Measurements from ENCODE around the gene PLB1.

The PLB1 gene

DNA sequence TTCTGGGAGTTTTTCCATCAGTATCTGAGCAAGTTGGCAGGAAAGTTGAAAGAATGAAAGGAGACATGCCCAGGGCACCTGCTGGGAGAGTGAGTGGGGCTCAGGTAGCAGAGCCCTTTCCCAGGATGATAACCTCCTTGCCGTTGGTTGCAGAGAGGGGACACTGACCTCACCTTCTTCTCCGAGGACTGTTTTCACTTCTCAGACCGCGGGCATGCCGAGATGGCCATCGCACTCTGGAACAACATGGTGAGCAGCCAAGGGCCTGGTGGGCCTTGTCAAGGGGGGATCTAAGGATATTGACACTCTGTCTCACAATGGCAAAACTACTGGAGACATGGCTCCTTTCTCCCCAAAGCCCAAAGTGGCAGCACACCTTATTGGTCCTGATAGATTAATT lies 136.9 kb downstream of the PLB1 start:
- no peak for DNase-seq

DNA sequence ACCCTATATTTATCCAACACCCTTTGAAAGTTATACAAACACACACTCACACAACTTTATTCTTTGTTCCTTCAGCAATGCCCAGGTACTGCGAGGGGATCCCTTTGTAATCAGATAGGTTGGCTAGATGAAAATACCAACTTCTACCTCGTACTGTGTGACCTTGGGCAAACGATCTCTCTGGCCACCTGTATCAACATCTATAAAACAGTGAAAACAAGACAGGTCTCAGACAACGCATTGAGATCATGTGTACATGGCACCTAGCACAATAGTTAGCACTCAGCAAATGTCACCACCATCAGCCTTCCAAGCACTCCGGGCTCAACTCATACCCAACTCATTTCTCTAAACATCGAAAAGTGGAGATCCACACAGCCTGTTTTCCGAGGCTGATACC lies 137.3 kb downstream of the PLB1 start:
- no peak for DNase-seq

- DNase-seq: no peak
Measured at GRCh38 chr2:28633746-28634145, 137.9 kb downstream of the PLB1 start.

- DNase-seq: no peak
Measured at GRCh38 chr2:28635191-28635611, 139.3 kb downstream of the PLB1 start.

GRCh38 chr2:28636491-28636890 lies 140.6 kb downstream of the PLB1 start:
- DNase-seq: no peak

- no peak for DNase-seq
Measured at GRCh38 chr2:28637066-28638047, 141.5 kb downstream of the PLB1 start.

GRCh38 chr2:28638102-28638501 lies 142.2 kb downstream of the PLB1 start:
- no peak for DNase-seq

DNA sequence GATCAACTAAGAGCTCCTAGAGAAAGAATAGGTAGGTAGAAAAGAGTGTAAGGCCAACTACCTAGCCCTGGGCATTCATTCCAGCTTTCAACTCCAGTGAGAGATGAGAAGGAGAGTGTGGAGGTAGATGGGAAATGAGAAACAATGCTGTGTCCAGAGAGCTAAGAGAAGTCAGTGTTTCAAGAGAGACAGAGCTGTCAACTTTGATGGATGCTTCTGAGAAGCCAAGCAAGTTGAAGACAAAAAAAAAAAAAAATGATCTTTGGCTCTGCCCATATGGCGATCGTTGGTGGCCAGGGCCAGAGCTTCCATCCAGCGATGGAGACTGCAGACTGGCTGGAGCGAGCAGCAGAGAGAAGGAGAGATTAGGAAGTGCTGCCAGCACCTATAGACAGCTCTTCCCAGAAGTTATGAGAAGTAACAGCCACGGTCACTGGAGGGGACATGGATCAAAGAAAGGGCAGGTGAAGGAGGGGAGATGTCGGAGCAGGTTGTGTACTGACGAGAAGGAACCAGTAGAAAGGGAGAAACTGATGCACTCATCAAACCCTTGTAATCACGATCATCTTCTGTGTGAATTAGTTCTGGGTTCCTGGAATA lies 143.3 kb downstream of the PLB1 start:
- no peak for DNase-seq

DNA sequence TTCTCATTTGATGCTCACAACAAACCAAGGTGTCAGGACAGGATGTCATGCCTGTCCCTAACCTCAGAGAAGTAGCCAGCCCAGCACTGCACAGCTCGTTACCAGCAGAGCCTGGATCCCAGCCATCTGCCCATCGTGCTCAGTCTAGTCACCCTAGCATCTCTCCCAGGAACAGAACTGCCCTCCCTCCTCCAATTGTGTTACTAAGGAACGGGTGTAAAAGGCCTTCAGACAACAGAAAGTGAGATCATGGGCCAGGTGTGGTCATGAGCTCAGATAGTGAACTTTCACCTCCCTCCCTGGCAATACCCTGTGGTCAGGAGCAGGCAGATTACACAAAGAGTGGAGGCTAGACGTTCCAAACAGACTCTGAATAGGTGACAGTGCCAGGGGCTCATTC lies 144.0 kb downstream of the PLB1 start:
- no peak for DNase-seq

GRCh38 chr2:28640260-28640907 lies 144.5 kb downstream of the PLB1 start:
- DNase-seq: no peak

- no peak for DNase-seq
Measured at GRCh38 chr2:28640908-28641300, 145.0 kb downstream of the PLB1 start.

GRCh38 chr2:28642796-28643195 lies 146.9 kb downstream of the PLB1 start:
- DNase-seq: no peak

DNA sequence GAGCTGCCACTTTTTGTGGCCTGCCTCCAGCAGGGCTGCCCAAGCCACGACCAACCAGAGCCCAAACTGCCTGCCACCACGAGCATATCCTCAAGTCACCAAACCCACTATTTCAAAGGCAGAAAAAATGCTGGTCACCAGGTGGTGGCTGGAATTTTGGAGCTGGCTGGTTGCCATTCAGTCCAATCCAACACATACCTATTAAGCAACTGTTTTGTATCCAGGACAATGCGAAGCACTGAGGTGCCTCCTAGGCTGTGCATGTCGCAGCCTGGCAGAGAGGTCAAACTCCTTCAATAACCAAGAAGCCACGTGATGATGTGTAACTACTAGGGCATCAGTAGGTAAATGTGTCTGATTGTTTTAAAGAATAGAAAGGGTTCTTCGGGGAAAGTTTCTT lies 147.5 kb downstream of the PLB1 start:
- DNase-seq: no peak

- DNase-seq: no peak
Measured at GRCh38 chr2:28643911-28644334, 148.1 kb downstream of the PLB1 start.

- no peak for DNase-seq
Measured at GRCh38 chr2:28644760-28645159, 148.9 kb downstream of the PLB1 start.

DNA sequence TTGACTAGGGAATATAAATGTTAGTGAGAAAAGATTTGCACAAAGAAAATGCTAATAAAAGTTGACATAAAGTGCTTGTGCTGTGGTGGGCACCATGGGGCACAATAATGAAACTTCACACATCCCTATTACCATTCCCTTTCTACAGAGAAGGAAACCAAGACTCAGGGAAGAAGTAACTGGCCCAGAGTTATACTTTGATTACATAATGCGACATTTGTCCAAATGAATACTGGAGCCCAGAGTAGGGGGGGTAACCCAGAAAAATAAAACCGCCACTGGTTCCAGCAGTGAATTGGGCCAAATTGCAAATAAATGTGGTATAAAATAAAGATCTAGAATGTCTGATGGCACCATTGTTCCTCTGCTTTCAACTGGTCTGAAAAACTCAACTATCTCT lies 149.7 kb downstream of the PLB1 start:
- DNase-seq: no peak

GRCh38 chr2:28647682-28648081 lies 151.8 kb downstream of the PLB1 start:
- no peak for DNase-seq

DNA sequence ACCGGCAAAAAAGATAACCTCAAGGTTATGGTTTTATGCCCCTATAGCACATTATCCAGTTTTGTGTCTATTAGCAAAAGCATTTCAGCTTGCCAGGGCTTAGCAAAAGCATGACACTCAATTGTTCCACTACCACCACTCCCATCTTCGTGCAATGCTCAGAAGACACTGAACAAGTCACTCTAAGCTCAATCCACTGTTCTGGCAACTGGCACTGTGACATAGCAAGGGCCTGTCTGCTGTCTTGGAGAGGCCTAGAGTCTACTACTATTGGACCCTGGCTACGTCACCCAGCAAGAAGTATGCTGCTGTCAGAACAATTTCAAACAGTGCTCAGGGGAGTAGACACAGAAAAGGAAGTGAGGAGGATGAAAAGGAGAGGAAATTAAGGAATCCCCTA lies 152.3 kb downstream of the PLB1 start:
- DNase-seq: no peak

DNA sequence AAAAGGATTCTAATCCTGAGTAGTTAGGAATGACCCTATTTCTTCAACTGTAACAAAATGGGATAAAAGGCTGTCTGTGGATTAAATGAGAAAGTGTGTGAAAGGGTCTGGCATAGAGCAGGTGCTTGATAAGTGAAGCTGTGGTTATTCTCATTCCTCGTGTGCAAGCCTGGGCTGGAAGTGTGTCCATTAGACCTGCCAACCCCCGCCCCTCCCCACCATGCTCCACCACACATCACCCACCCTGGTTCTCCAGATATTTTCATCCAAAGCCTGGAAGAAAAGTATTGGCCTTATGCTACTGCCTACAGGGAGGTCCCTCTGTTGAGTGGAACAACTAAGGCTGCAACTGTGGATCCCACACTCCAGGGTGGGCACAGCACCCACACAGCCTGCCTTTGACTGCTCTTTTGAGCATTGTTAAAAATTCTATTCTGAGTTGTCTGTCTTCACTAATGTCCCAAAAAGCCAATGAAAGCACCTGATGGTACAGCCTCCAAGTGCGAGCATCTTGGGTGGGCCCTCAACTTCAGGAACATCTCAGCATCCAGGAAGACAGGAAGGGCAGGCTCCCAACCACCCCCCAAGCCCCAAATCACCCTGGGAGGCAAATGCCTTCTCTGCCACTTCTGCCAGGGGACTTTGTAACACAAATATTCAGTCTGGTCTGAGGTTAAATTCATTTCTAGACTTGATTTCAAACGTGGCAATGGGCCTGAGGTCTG lies 153.0 kb downstream of the PLB1 start:
- no peak for DNase-seq

GRCh38 chr2:28649481-28650265 lies 153.8 kb downstream of the PLB1 start:
- DNase-seq: no peak

DNA sequence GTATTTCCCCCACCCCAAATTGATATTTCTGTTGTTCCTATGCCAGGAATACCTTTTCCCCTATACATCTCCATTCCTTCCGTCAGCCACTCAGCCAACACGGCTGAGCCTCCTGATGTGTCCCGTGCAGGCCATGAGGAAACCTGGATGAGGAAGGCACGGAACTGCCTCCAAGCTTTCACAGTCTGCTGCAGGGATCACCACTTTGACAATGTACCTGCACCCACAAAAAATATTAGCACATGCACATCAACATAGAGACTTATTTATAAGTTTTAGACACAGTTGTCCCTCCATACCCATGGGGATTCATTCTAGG lies 154.4 kb downstream of the PLB1 start:
- no peak for DNase-seq

- no peak for DNase-seq
Measured at GRCh38 chr2:28652217-28652616, 156.4 kb downstream of the PLB1 start.

All from NCI-H1694 treated with DMSO at 0.1 percent for 48 hours (cell line).